Neural progenitor cell (in vitro differentiated cells): Measurements from ENCODE around the gene TBPL1.

Experiments
- CTCF ChIP-seq: fragments of 200-600 bp; sonication (generic); IDR thresholded peaks from 2 replicates; pipeline ENCODE4 v1.5.1; 2017; ENCODE audit warnings: antibody characterized with exemption, mild to moderate bottlenecking
- EZH2 ChIP-seq: fragments of 200-600 bp; sonication (generic); IDR thresholded peaks from 2 replicates; pipeline ENCODE4 v1.6.1; 2017; ENCODE audit warnings: antibody characterized with exemption, mild to moderate bottlenecking, moderate library complexity
- EZH2phosphoT487 ChIP-seq: fragments of 200-600 bp; sonication (generic); IDR thresholded peaks from 2 replicates; pipeline ENCODE4 v1.6.1; 2017; ENCODE audit warnings: antibody characterized with exemption

- TF ChIP-seq CTCF (no peak), EZH2phosphoT487 (no peak), EZH2 (no peak)
Observed at GRCh38 chr6:134039116-134039515, 86.1 kb downstream of the TBPL1 start.
